HepG2 (cell line): ENCODE data around the gene EPHA6.

Experiments
- ATF6 ChIP-seq: sonication (generic); formaldehyde crosslinking; conservative IDR thresholded peaks from 2 replicates; pipeline ENCODE4 v1.4.0; 2020; ENCODE audit warnings: missing genetic modification reagents
- FOXK1 ChIP-seq: sonication (generic); formaldehyde crosslinking; IDR thresholded peaks from 2 replicates; pipeline ENCODE4 v1.4.0; 2020; ENCODE audit warnings: low read depth, missing genetic modification reagents, borderline replicate concordance
- SALL2 ChIP-seq: sonication (generic); formaldehyde crosslinking; IDR thresholded peaks from 2 replicates; pipeline ENCODE4 v1.8.1; 2023; ENCODE audit warnings: mild to moderate bottlenecking, missing genetic modification reagents, inconsistent platforms
- ZNF101 ChIP-seq: sonication (generic); formaldehyde crosslinking; IDR thresholded peaks from 2 replicates; pipeline ENCODE4 v1.4.0; 2020; ENCODE audit warnings: mild to moderate bottlenecking, low read depth, missing genetic modification reagents, borderline replicate concordance
- ZNF275 ChIP-seq: sonication (generic); formaldehyde crosslinking; IDR thresholded peaks from 2 replicates; pipeline ENCODE4 v1.8.0; 2022; ENCODE audit warnings: missing genetic modification reagents, mild to moderate bottlenecking, inconsistent platforms, borderline replicate concordance

GRCh38 chr3:97738761-97739160 is 924.4 kb downstream of the EPHA6 start:
- TF ChIP-seq ATF6 (no peak), ZNF275 (no peak), SALL2 (CRISPR knock-in tag) (no peak), FOXK1 (CRISPR knock-in tag) (no peak), ZNF101 (no peak)
